HepG2 (cell line): ENCODE data around the gene KLHL35. TPM values are rescaled to one million over a fixed set of nuclear protein-coding genes. Genes with fewer than 3 reads are reported as not detected.

ENCODE experiments used
- ERF ChIP-seq: IDR thresholded peaks from 2 replicates; pipeline ENCODE4 v1.6.1; 2018; ENCODE audit warnings: missing biosample characterization, missing genetic modification reagents
- GPN1 ChIP-seq: sonication (generic); formaldehyde crosslinking; IDR thresholded peaks from 2 replicates; pipeline ENCODE4 v1.5.1; 2020; ENCODE audit warnings: missing genetic modification reagents, borderline replicate concordance
- IKZF1 ChIP-seq: fragments of 450-650 bp; IDR thresholded peaks from 2 replicates; pipeline ENCODE4 v1.7.1; 2016
- MAFG ChIP-seq: sonication (generic); formaldehyde crosslinking; IDR thresholded peaks from 2 replicates; pipeline ENCODE4 v1.5.1; 2020; ENCODE audit warnings: mild to moderate bottlenecking, missing genetic modification reagents
- NAIF1 ChIP-seq: sonication (generic); formaldehyde crosslinking; IDR thresholded peaks from 2 replicates; pipeline ENCODE4 v1.5.0; 2020; ENCODE audit warnings: mild to moderate bottlenecking, missing genetic modification reagents, borderline replicate concordance
- NR1H2 ChIP-seq: sonication (generic); formaldehyde crosslinking; IDR thresholded peaks from 2 replicates; pipeline ENCODE4 v1.8.1; 2022; ENCODE audit warnings: low read depth, missing genetic modification reagents, borderline replicate concordance
- RARG ChIP-seq: sonication (generic); formaldehyde crosslinking; IDR thresholded peaks from 2 replicates; pipeline ENCODE4 v1.4.0; 2020; ENCODE audit warnings: low read depth, mild to moderate bottlenecking, missing genetic modification reagents
- SP2 ChIP-seq: sonication (generic); formaldehyde crosslinking; IDR thresholded peaks from 2 replicates; pipeline ENCODE4 v1.5.1; 2020; ENCODE audit warnings: mild to moderate bottlenecking, missing genetic modification reagents
- STAG1 ChIP-seq: sonication (generic); formaldehyde crosslinking; IDR thresholded peaks from 2 replicates; pipeline ENCODE4 v1.4.0; 2020; ENCODE audit warnings: missing genetic modification reagents
- ZNF143 ChIP-seq: sonication (generic); formaldehyde crosslinking; IDR thresholded peaks from 2 replicates; pipeline ENCODE4 v1.4.0; 2020; ENCODE audit warnings: missing genetic modification reagents
- ZNF263 ChIP-seq: sonication (generic); formaldehyde crosslinking; IDR thresholded peaks from 2 replicates; pipeline ENCODE4 v1.4.0; 2020; ENCODE audit warnings: missing genetic modification reagents
- ZNF282 ChIP-seq: fragments of 450-650 bp; IDR thresholded peaks from 2 replicates; pipeline ENCODE4 v1.6.1; 2018; ENCODE audit not compliant: partially characterized antibody
- ZNF431 ChIP-seq: sonication (generic); formaldehyde crosslinking; IDR thresholded peaks from 2 replicates; pipeline ENCODE4 v1.9.0; 2022; ENCODE audit warnings: missing genetic modification reagents, low read depth, mild to moderate bottlenecking, borderline replicate concordance
- ZNF629 ChIP-seq: sonication (generic); formaldehyde crosslinking; conservative IDR thresholded peaks from 2 replicates; pipeline ENCODE4 v1.5.0; 2020; ENCODE audit warnings: missing genetic modification reagents
- polyA plus RNA-seq, 8 experiments: library from polyadenylated mRNA; depleted of rRNA in 3 of 8; stranded (reverse) in 7 of 8; unstranded in 1 of 8; fragments of >200 nt; fragmentation: Illumina TruSeq in 4 of 8; extraction: Trizol in 4 of 8; gene quantifications; 2 replicates each; pipeline versions ENCODE4 v1.2.1 to v1.2.3, GENCODE V29; 2011 to 2016; ENCODE audit warnings: low read depth in 4 of 8, missing spikeins in 1 of 8, mixed read lengths in 1 of 8; ENCODE audit not compliant: insufficient read depth in 1 of 8
- total RNA-seq, 5 experiments: library from RNA; depleted of rRNA; stranded (reverse); fragments of >200 nt; fragmentation: Illumina TruSeq; extraction: Trizol; gene quantifications; 2 replicates each; pipeline ENCODE4 v1.2.3, GENCODE V29; 2016; ENCODE audit warnings: low read depth in 1 of 5
- TF ChIP-seq, protein P1 (sequence below): sonication (generic); formaldehyde crosslinking; IDR thresholded peaks from 2 replicates; pipeline ENCODE4 v1.4.0; 2020; ENCODE audit warnings: missing genetic modification reagents
- TF ChIP-seq, protein P2 (sequence below): sonication (generic); formaldehyde crosslinking; IDR thresholded peaks from 2 replicates; pipeline ENCODE4 v1.8.0; 2022; ENCODE audit warnings: missing genetic modification reagents, mild to moderate bottlenecking, inconsistent platforms, borderline replicate concordance
- TF ChIP-seq, protein P3 (sequence below): IDR thresholded peaks from 2 replicates; pipeline ENCODE4 v1.6.1; 2016; ENCODE audit warnings: low read depth, borderline replicate concordance
- TF ChIP-seq, protein P4 (sequence below): sonication (generic); formaldehyde crosslinking; IDR thresholded peaks from 2 replicates; pipeline ENCODE4 v1.8.0; 2022; ENCODE audit warnings: mild to moderate bottlenecking, missing genetic modification reagents, moderate library complexity
- TF ChIP-seq, protein P5 (sequence below): sonication (generic); formaldehyde crosslinking; conservative IDR thresholded peaks from 2 replicates; pipeline ENCODE4 v1.4.0; 2020; ENCODE audit warnings: missing genetic modification reagents

Gene KLHL35
- total and polyA plus RNA-seq, 2 of the 13 experiments (the other 11 are each of a cell fraction or from before 2014, with no cell fraction given): not detected

DNA sequence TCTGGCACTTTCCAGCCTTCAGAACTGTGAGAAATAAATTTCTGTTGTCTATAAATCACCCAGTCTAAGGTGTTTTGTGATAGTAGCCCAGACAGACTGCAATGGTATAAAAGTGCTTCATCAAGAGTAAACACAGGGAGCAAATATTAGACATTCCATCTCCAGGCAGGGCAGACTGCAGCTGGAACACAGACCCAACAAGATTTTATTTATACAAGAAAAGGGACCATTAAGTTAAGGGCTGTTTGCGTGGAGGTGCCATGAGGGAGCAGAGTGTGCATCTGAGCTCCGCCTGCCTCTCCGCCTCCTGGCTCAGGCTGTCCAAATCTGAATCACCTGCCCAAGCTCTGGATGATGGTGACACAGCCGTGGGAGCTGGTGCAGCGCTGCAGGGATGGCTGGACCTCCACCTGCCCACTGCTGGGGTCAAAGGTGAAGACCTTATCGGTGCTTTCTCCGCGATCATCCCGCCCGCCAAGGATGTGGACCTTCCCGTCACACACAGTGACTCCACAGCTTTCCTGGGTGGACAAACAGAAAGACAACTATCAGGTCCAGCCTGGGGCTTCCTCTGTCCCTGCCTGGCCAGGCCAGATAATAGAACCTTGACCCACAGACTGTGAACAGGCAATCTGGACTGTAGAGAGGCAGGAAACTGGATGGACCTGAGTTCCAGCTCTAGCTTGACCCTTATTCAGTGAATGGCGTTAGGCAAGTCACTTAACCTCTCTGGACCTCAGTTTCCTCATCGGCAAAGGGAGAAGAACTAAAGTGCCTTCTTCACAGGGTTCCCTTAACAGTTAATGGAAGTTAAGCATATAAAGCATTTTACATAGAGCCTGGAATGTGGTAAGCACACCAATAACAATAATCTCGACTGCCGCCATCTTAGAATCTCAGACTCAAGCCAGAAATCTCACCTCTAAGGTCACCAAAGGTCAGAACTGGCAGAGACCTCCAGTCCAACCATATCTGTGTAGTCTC, 10.5 kb downstream of the KLHL35 start (continued):
- TF ChIP-seq, protein P1, sequence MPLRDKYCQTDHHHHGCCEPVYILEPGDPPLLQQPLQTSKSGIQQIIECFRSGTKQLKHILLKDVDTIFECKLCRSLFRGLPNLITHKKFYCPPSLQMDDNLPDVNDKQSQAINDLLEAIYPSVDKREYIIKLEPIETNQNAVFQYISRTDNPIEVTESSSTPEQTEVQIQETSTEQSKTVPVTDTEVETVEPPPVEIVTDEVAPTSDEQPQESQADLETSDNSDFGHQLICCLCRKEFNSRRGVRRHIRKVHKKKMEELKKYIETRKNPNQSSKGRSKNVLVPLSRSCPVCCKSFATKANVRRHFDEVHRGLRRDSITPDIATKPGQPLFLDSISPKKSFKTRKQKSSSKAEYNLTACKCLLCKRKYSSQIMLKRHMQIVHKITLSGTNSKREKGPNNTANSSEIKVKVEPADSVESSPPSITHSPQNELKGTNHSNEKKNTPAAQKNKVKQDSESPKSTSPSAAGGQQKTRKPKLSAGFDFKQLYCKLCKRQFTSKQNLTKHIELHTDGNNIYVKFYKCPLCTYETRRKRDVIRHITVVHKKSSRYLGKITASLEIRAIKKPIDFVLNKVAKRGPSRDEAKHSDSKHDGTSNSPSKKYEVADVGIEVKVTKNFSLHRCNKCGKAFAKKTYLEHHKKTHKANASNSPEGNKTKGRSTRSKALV: no peak
- TF ChIP-seq NR1H2 (no peak), IKZF1 (no peak), ERF (0 out of 2 replicates have a peak, but pooled peaks have one; percentile 51), NAIF1 (CRISPR knock-in tag) (0 out of 2 replicates have a peak, but pooled peaks have one; percentile 21), ZNF629 (no peak; the same call in 1 of the 2 replicates), RARG (CRISPR knock-in tag) (no peak), MAFG (CRISPR knock-in tag) (no peak), STAG1 (CRISPR knock-in tag) (no peak), SP2 (CRISPR knock-in tag) (no peak), ZNF143 (CRISPR knock-in tag) (peak; percentile 41), ZNF282 (no peak), GPN1 (no peak), ZNF263 (CRISPR knock-in tag) (peak; percentile 45; the same call in 1 of the 2 replicates), ZNF431 (CRISPR knock-in tag) (no peak)
- TF ChIP-seq, protein P2, sequence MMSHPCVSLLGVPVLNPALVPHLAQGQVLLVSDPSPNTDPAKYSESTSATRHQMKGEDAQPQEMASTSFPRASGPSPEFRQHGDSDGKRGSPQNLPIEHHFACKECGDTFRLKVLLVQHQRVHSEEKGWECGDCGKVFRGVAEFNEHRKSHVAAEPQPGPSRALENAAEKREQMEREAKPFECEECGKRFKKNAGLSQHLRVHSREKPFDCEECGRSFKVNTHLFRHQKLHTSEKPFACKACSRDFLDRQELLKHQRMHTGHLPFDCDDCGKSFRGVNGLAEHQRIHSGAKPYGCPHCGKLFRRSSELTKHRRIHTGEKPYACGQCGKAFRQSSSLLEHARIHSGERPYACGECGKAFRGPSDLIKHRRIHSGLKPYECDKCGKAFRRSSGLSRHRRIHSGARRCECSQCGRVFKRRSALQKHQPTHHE (CRISPR knock-in tag): no peak
- TF ChIP-seq, protein P3, sequence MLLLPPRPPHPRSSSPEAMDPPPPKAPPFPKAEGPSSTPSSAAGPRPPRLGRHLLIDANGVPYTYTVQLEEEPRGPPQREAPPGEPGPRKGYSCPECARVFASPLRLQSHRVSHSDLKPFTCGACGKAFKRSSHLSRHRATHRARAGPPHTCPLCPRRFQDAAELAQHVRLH (CRISPR knock-in tag): 0 out of 2 replicates have a peak, but pooled peaks have one; percentile 20
- TF ChIP-seq, protein P4, sequence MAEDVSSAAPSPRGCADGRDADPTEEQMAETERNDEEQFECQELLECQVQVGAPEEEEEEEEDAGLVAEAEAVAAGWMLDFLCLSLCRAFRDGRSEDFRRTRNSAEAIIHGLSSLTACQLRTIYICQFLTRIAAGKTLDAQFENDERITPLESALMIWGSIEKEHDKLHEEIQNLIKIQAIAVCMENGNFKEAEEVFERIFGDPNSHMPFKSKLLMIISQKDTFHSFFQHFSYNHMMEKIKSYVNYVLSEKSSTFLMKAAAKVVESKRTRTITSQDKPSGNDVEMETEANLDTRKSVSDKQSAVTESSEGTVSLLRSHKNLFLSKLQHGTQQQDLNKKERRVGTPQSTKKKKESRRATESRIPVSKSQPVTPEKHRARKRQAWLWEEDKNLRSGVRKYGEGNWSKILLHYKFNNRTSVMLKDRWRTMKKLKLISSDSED (CRISPR knock-in tag): no peak
- TF ChIP-seq, protein P5, sequence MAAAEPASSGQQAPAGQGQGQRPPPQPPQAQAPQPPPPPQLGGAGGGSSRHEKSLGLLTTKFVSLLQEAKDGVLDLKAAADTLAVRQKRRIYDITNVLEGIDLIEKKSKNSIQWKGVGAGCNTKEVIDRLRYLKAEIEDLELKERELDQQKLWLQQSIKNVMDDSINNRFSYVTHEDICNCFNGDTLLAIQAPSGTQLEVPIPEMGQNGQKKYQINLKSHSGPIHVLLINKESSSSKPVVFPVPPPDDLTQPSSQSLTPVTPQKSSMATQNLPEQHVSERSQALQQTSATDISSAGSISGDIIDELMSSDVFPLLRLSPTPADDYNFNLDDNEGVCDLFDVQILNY (CRISPR knock-in tag): no peak
